ENCODE measurements around the gene FAM83G.

Gene FAM83G

GRCh38 chr17:18970582-18971480 is 33.7 kb downstream of the FAM83G start:
- DNase-seq (ENCODE audit: extremely low read depth in 1 of 2, low read depth in 1 of 2) = no peak

GRCh38 chr17:18968945-18969887 is 35.3 kb downstream of the FAM83G start:
- DNase-seq (ENCODE audit: extremely low read depth in 1 of 2, low read depth in 1 of 2) = peak in 1 of 2 donors; percentile 13

- DNase-seq (ENCODE audit: extremely low read depth in 1 of 2, low read depth in 1 of 2) = no peak
Measured at GRCh38 chr17:18968345-18968744, 36.2 kb downstream of the FAM83G start.

- no peak for DNase-seq (ENCODE audit: extremely low read depth in 1 of 2, low read depth in 1 of 2)
Measured at GRCh38 chr17:18967916-18968315, 36.6 kb downstream of the FAM83G start.

- no peak for DNase-seq (ENCODE audit: extremely low read depth in 1 of 2, low read depth in 1 of 2)
Measured at GRCh38 chr17:18966831-18967624, 37.5 kb downstream of the FAM83G start.

GRCh38 chr17:18965530-18966236 is 38.9 kb downstream of the FAM83G start:
- DNase-seq (ENCODE audit: extremely low read depth in 1 of 2, low read depth in 1 of 2) = no peak

- no peak for DNase-seq (ENCODE audit: extremely low read depth in 1 of 2, low read depth in 1 of 2)
Measured at GRCh38 chr17:18964550-18964949, 40.0 kb downstream of the FAM83G start.

GRCh38 chr17:18964018-18964351 is 40.6 kb downstream of the FAM83G start:
- DNase-seq (ENCODE audit: extremely low read depth in 1 of 2, low read depth in 1 of 2) = no peak

- peak in 1 of 2 donors; percentile 19 for DNase-seq (ENCODE audit: extremely low read depth in 1 of 2, low read depth in 1 of 2)
Measured at GRCh38 chr17:18963126-18964017, 41.2 kb downstream of the FAM83G start.

GRCh38 chr17:18962494-18962815 is 42.1 kb downstream of the FAM83G start:
- DNase-seq (ENCODE audit: extremely low read depth in 1 of 2, low read depth in 1 of 2) = no peak

- peak in 1 of 2 donors; percentile 29 for DNase-seq (ENCODE audit: extremely low read depth in 1 of 2, low read depth in 1 of 2)
Measured at GRCh38 chr17:18961634-18962493, 42.7 kb downstream of the FAM83G start.

- peak; percentile 48 to 71 for DNase-seq (ENCODE audit: extremely low read depth in 1 of 2, low read depth in 1 of 2)
Measured at GRCh38 chr17:18960803-18961511, 43.6 kb downstream of the FAM83G start.

- DNase-seq (ENCODE audit: extremely low read depth in 1 of 2, low read depth in 1 of 2) = no peak
Measured at GRCh38 chr17:18960241-18960665, 44.3 kb downstream of the FAM83G start.

GRCh38 chr17:18959845-18960240 is 44.7 kb downstream of the FAM83G start:
- no peak for DNase-seq (ENCODE audit: extremely low read depth in 1 of 2, low read depth in 1 of 2)

GRCh38 chr17:18959071-18959844 is 45.3 kb downstream of the FAM83G start:
- DNase-seq (ENCODE audit: extremely low read depth in 1 of 2, low read depth in 1 of 2) = no peak

- no peak for DNase-seq (ENCODE audit: extremely low read depth in 1 of 2, low read depth in 1 of 2)
Measured at GRCh38 chr17:18958611-18959010, 46.0 kb downstream of the FAM83G start.

- no peak for DNase-seq (ENCODE audit: extremely low read depth in 1 of 2, low read depth in 1 of 2)
Measured at GRCh38 chr17:18957831-18958230, 46.7 kb downstream of the FAM83G start.
